Measurements from ENCODE around the gene KDM2B. TPM values are rescaled to one million over a fixed set of nuclear protein-coding genes. Genes with fewer than 3 reads are reported as not detected.

KDM2B gene
- total RNA-seq, 2 donors from 2014 or later = 14.7 to 24.5 TPM

GRCh38 chr12:121444842-121445202 is 136.0 kb downstream of the KDM2B start:
- Histone ChIP-seq H3K4me1 (peaks cover 7% of the 10 kb centered on the region), H3K27me3 (no peaks in the 10 kb centered on the region), H3K9me3 (no peaks in the 10 kb centered on the region), H3K27ac (no peak overlapping the region), H3K4me3 (no peak overlapping the region), H3K36me3 (no peaks in the 10 kb centered on the region), H3K9ac (ENCODE audit: low read depth in 2 of 2, low read length in 2 of 2) (no peak overlapping the region)
- no peak for DNase-seq
- TF ChIP-seq CTCF (IDR thresholded peaks at IDR 0.05) = no peak
- intact Hi-C loops (cut with DNase I) = loop anchor here (5.0 kb wide), 1 partner anchor 113 kb away; no protein-coding TSS in a partner anchor

GRCh38 chr12:121443911-121444841 is 136.6 kb downstream of the KDM2B start:
- peak; percentile 55 for DNase-seq
- peaks cover 7% of the 10 kb centered on the region for H3K4me1 ChIP-seq
- H3K27ac ChIP-seq = no peak overlapping the region
- H3K36me3 ChIP-seq = no peaks in the 10 kb centered on the region
- intact Hi-C loops (cut with DNase I) = loop anchor here (5.0 kb wide), 1 partner anchor 112 kb away; no protein-coding TSS in a partner anchor
- no peak for TF ChIP-seq CTCF (IDR thresholded peaks at IDR 0.05)
- H3K27me3 ChIP-seq = no peaks in the 10 kb centered on the region
- H3K4me3 ChIP-seq = no peak overlapping the region
- H3K9ac ChIP-seq (ENCODE audit: low read depth in 2 of 2, low read length in 2 of 2) = no peak overlapping the region
- H3K9me3 ChIP-seq = no peaks in the 10 kb centered on the region

GRCh38 chr12:121443193-121443870 is 137.5 kb downstream of the KDM2B start:
- Histone ChIP-seq H3K27me3 (no peaks in the 10 kb centered on the region), H3K4me1 (peaks cover 7% of the 10 kb centered on the region), H3K27ac (no peak overlapping the region), H3K4me3 (no peak overlapping the region), H3K36me3 (no peaks in the 10 kb centered on the region), H3K9ac (ENCODE audit: low read depth in 2 of 2, low read length in 2 of 2) (no peak overlapping the region), H3K9me3 (no peaks in the 10 kb centered on the region)
- intact Hi-C loops (cut with DNase I) = loop anchor here (5.0 kb wide), 1 partner anchor 111 kb away; no protein-coding TSS in a partner anchor
- DNase-seq = peak; percentile 85
- peak; percentile 82 for TF ChIP-seq CTCF (IDR thresholded peaks at IDR 0.05)

GRCh38 chr12:121442028-121442948 is 138.5 kb downstream of the KDM2B start:
- DNase-seq = no peak
- intact Hi-C loops (cut with DNase I) = loop anchor here (5.0 kb wide), 1 partner anchor 110 kb away; no protein-coding TSS in a partner anchor
- no peak overlapping the region for H3K27ac ChIP-seq
- H3K9ac ChIP-seq (ENCODE audit: low read depth in 2 of 2, low read length in 2 of 2) = no peak overlapping the region
- no peak for TF ChIP-seq CTCF (IDR thresholded peaks at IDR 0.05)
- H3K4me3 ChIP-seq = no peak overlapping the region
- no peaks in the 10 kb centered on the region for H3K36me3 ChIP-seq
- no peaks in the 10 kb centered on the region for H3K27me3 ChIP-seq
- peaks cover 7% of the 10 kb centered on the region for H3K4me1 ChIP-seq
- no peaks in the 10 kb centered on the region for H3K9me3 ChIP-seq

- intact Hi-C loops (cut with DNase I) = loop anchor here (5.0 kb wide), 1 partner anchor 109 kb away; no protein-coding TSS in a partner anchor
- no peaks in the 10 kb centered on the region for H3K9me3 ChIP-seq
These were observed 139.3 kb downstream of the KDM2B start for GRCh38 chr12:121441555-121441954.

More at GRCh38 chr12:121441555-121441954, 139.3 kb downstream of the KDM2B start:
- H3K4me3 ChIP-seq = no peak overlapping the region
- no peaks in the 10 kb centered on the region for H3K27me3 ChIP-seq
- H3K36me3 ChIP-seq = no peaks in the 10 kb centered on the region
- no peak for TF ChIP-seq CTCF (IDR thresholded peaks at IDR 0.05)
- H3K27ac ChIP-seq = no peak overlapping the region
- H3K4me1 ChIP-seq = peaks cover 7% of the 10 kb centered on the region
- H3K9ac ChIP-seq (ENCODE audit: low read depth in 2 of 2, low read length in 2 of 2) = no peak overlapping the region
- peak; percentile 43 for DNase-seq
